AG10803 (cell line): ENCODE results near the gene MBNL2.

Source experiments
- DNase-seq: peaks from one replicate; pipeline ENCODE4 v3.0.0; 2010; ENCODE audit warnings: low read depth
- H3K4me3 ChIP-seq: 2 replicates; pipeline ENCODE4 v1.5.1; 2011; ENCODE audit warnings: mild to moderate bottlenecking, low read length, control low read depth
- TF ChIP-seq, protein P1 (sequence below): conservative IDR thresholded peaks from 2 replicates; pipeline ENCODE4 v1.5.1; 2011; ENCODE audit warnings: mild to moderate bottlenecking, low read length, control low read depth, inconsistent platforms

Gene MBNL2

DNA sequence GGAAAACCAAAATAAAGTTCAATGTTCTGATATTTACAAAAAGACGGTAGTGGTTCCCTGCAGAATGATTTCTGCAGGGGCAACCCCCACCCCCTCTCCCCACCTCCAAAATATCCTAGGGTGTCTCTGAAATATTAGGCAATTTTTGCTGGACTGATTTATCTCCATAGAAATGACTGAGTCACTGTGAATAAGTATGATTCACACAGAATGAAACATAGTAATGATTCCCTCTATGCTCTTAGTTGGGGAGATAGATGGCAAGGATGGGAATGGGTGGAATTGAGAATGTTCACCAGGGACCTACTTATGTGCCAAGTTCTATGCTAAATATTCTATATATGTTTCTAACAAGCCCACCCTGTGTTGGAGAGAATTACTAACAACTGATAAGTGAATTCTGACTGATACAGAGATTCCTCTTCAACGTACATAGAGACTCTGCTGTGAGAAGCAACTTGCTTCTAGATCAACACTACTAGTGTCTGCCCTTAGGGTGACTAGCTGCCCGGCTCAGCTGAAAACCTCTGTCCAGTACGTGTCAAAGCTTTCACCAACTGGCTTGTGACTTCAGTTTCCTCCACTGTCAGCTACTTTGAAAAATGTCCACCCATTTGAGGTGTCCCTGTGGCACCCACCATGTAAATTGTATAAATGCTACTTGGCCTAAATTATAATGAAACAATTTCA is 173.5 kb downstream of the MBNL2 start:
- no peak overlapping the region for H3K4me3 ChIP-seq
- TF ChIP-seq, protein P1, sequence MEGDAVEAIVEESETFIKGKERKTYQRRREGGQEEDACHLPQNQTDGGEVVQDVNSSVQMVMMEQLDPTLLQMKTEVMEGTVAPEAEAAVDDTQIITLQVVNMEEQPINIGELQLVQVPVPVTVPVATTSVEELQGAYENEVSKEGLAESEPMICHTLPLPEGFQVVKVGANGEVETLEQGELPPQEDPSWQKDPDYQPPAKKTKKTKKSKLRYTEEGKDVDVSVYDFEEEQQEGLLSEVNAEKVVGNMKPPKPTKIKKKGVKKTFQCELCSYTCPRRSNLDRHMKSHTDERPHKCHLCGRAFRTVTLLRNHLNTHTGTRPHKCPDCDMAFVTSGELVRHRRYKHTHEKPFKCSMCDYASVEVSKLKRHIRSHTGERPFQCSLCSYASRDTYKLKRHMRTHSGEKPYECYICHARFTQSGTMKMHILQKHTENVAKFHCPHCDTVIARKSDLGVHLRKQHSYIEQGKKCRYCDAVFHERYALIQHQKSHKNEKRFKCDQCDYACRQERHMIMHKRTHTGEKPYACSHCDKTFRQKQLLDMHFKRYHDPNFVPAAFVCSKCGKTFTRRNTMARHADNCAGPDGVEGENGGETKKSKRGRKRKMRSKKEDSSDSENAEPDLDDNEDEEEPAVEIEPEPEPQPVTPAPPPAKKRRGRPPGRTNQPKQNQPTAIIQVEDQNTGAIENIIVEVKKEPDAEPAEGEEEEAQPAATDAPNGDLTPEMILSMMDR, result no peak
- peak; percentile 37 for DNase-seq

DNA sequence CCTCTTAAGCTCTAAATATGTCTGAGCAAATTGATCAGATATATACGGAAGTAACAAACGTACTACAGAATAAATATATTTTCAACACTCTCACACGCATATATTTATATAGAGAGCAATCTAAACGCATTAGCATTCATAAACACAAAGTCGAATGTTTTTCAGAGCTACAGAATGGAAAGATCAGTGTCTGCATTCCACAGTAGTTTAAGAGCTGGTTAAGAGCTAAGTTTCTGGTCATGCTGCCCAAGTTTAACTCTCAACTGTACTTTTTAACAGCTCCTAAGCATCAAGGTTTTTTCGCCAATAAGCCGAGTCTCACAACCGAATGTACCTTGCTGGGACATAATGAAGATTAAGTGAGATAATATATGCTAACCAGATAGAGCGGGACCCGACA is 175.1 kb downstream of the MBNL2 start:
- DNase-seq, result no peak
- TF ChIP-seq, protein P1, result no peak

DNA sequence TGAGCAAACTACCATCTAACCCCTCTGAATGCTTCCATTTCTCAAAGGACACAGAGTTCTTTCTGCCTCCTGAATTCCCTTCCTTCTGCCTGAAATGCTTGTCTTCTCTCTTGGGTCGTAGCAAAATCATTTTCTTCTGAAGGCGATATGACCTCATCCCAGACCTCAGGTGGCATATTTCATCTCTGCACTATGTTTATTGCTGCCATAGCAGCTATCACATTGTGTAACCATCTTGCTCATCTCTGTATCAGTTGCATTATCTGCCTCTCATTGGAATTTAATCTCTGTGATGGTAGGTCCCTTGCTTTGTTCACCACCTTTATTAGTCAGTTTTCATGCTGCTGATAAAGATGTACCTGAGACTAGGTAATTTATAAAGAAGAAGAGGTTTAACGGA is 179.3 kb downstream of the MBNL2 start:
- no peak for DNase-seq
- TF ChIP-seq, protein P1, result no peak
- no peak overlapping the region for H3K4me3 ChIP-seq

More for the DNA sequence above, 175.1 kb downstream of the MBNL2 start:
- no peak overlapping the region for H3K4me3 ChIP-seq

DNA sequence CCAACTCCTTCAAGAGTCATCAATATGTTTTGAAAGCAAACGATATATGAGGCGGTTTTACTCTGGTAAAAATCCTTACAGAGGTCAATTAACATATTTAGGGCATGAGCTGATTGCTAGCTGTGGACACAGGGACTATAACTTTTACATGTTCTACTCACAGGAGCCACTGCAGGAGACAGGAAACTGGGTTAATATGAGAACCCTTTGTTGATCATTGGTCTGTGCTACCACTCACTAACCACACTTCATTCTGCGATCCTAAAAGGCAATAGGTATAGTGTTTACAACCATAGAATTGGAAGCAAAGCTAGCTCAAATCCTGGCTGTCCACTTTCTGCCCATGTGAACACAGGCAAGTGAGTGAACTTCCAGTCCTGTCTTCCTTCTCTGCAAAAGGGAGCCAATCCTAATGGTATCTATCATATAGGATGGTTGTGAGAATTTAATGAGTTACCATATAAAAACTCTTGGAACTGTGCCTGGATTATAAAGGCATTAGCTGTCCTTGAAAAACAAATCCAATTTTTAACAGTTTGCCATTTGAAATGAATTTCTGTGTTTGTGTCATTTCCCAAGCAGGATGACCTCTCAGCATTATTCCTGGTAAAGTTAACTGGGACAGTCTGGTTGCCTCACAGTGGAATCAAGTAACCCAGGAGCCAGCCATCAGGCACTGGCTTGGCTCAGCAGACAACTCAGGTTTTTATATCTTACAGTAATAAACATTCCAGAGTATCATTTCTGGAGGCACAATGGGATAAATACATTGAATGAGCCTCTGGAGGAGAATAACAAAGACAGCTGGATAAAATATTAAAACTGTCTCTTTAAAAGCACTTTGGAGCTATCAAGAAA is 182.0 kb downstream of the MBNL2 start:
- DNase-seq, result no peak
- TF ChIP-seq, protein P1, result no peak
- H3K4me3 ChIP-seq, result no peak overlapping the region

DNA sequence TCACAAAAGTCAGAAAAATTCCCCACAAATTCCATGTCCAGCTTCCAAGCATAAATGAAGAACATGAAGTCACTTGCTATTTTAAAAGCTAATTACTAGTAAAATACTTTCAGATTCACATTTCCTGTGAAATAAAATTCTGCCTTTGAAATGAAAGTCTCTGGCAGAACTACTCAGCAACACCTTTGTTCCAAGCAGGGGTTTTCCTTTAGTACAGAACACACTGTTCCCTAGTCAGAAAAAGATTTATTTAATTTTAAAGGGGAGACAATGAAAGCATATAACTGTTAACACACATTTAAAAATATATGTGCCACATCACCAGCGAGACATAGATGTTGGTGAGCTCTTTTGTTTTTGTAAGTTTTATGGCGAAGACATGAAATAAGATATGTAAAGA is 185.4 kb downstream of the MBNL2 start:
- H3K4me3 ChIP-seq, result no peak overlapping the region
- DNase-seq, result no peak
- TF ChIP-seq, protein P1, result no peak

DNA sequence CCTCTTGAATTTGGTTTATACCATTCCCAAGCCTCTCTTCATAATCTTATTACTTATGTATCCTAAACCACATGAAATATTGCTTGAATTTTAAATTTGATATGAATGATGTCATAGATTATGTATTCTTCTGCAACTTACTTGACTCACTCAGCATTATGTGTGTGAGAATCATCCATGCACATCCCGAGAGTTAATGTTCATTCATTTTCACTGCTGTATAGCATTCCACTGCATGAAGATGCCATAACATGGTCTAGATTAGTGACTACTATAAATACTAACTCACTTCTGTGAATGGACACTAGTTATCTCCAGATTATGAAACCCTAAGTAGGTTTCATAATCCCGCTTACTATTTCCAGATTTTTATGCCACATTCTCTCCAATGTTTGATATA is 186.8 kb downstream of the MBNL2 start:
- H3K4me3 ChIP-seq, result no peak overlapping the region
- TF ChIP-seq, protein P1, result no peak
- no peak for DNase-seq

DNA sequence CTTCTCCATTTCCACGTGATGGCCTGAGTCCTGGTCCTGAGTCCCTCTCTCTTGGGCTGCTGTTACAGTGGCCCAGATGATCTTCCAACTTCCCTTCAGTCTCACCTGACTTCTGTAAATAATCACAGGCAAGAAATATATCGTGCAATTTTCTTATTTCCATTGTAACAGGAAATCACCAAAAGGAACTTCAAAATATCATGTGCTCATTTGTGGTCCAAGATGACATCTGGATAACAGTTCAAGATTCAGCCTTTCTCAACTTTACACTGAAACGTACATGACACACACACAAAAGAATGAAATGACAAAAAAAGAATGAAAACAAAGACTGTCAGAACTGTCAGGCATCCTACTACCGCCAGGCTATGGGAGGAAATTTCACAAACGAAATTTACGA is 189.9 kb downstream of the MBNL2 start:
- peak; percentile 90 for DNase-seq
- TF ChIP-seq, protein P1, result peak; percentile 30
- H3K4me3 ChIP-seq, result no peak overlapping the region
